T-cell (primary cell): ENCODE measurements around the gene DEFB121. TPM values are rescaled to one million over a fixed set of nuclear protein-coding genes. Genes with fewer than 3 reads are reported as not detected.

Experiments
- ATAC-seq, 4 experiments: fragments of 200-7000 bp in 3 of 4; fragments of 150-1000 bp in 1 of 4; cut with Tn5 transposase; replicated peaks in 1 of 4; 1 replicate in 3 of 4; 2 replicates in 1 of 4; pipeline ENCODE4 v1.10.0; 2021; ENCODE audit warnings: moderate library complexity in 3 of 4, mild to moderate bottlenecking in 2 of 4, moderate number of reproducible peaks in 1 of 4
- CTCF ChIA-PET, 2 donors: fragments of 300-600 bp; sonication (Branson Sonifier 250); formaldehyde crosslinking; loops; one replicate each; lab custom pipeline; 2022; ENCODE audit warnings: antibody characterized with exemption in 2 of 2; lab: Charles Lee
- POLR2A ChIA-PET, 2 donors: fragments of 300-600 bp; sonication (Branson Sonifier 250); formaldehyde crosslinking; loops; one replicate each; lab custom pipeline; 2022; ENCODE audit warnings: antibody characterized with exemption in 2 of 2; lab: Charles Lee
- DNase-seq, 35 experiments: peaks; one replicate each; pipeline versions ENCODE4 v3.0.0 to v3.0.0-alpha.2; 2013 to 2023
- H3K27ac ChIP-seq: one replicate; pipeline ENCODE4 v1.5.1; 2013; ENCODE audit warnings: low read length
- H3K27me3 ChIP-seq, 2 experiments: replicated peaks in 1 of 2; 1 replicate in 1 of 2; 2 replicates in 1 of 2; pipeline versions ENCODE4 v1.6.1 to v1.7.0; 2013; ENCODE audit warnings: low read length in 1 of 2, mixed read lengths in 1 of 2; ENCODE audit not compliant: control insufficient read depth in 2 of 2, insufficient read depth in 2 of 2; ENCODE audit errors: extremely low read depth in 1 of 2
- H3K36me3 ChIP-seq, 2 donors: 1 replicate in 1 of 2; 2 replicates in 1 of 2; pipeline versions ENCODE4 v1.6.1 to v1.7.0; 2013; ENCODE audit warnings: low read length in 1 of 2; ENCODE audit not compliant: control insufficient read depth in 2 of 2, insufficient read depth in 1 of 2; ENCODE audit errors: extremely low read depth in 1 of 2
- H3K4me1 ChIP-seq, 2 experiments: 1 replicate in 1 of 2; 2 replicates in 1 of 2; pipeline versions ENCODE4 v1.6.1 to v1.7.0; 2013; ENCODE audit warnings: low read length in 2 of 2, mixed read lengths in 1 of 2; ENCODE audit not compliant: insufficient read depth in 2 of 2, control insufficient read depth in 1 of 2; ENCODE audit errors: extremely low read depth in 1 of 2
- H3K4me3 ChIP-seq, 2 donors: 1 replicate in 1 of 2; 2 replicates in 1 of 2; pipeline versions ENCODE4 v1.5.1 to v1.7.0; 2013; ENCODE audit warnings: mild to moderate bottlenecking in 2 of 2, low read length in 1 of 2, moderate library complexity in 1 of 2; ENCODE audit not compliant: control insufficient read depth in 1 of 2; ENCODE audit errors: extremely low read depth in 1 of 2
- H3K9me3 ChIP-seq: 2 replicates; pipeline ENCODE4 v1.7.0; 2013
- H3K27ac Mint-ChIP-seq, 2 donors: one replicate each; pipeline ENCODE4 v1.8.0; 2020 to 2021; ENCODE audit warnings: mild to moderate bottlenecking in 2 of 2, mixed read lengths in 2 of 2
- H3K27me3 Mint-ChIP-seq, 2 donors: one replicate each; pipeline ENCODE4 v1.8.0; 2021 to 2022; ENCODE audit warnings: mixed read lengths in 2 of 2
- H3K36me3 Mint-ChIP-seq: one replicate; pipeline ENCODE4 v1.8.0; 2021; ENCODE audit warnings: mixed read lengths
- H3K4me1 Mint-ChIP-seq, 3 donors: one replicate each; pipeline ENCODE4 v1.8.0; 2020 to 2022; ENCODE audit warnings: mixed read lengths in 3 of 3, mild to moderate bottlenecking in 1 of 3
- H3K4me3 Mint-ChIP-seq, 3 donors: one replicate each; pipeline ENCODE4 v1.8.0; 2020 to 2022; ENCODE audit warnings: mild to moderate bottlenecking in 3 of 3, mixed read lengths in 3 of 3, moderate library complexity in 3 of 3
- H3K9me3 Mint-ChIP-seq, 3 donors: one replicate each; pipeline ENCODE4 v1.8.0; 2020 to 2022; ENCODE audit warnings: mixed read lengths in 3 of 3
- WGBS: methylation state at CpG from one replicate; pipeline ENCODE4 v1.1.5; 2013; ENCODE audit warnings: missing lambda C conversion rate; ENCODE audit not compliant: insufficient coverage; 5-methylcytosine and 5-hydroxymethylcytosine counted together
- total RNA-seq, 35 experiments: library from RNA in 6 of 35; stranded (reverse) in 6 of 35; fragments of 120-200 nt in 1 of 35; gene quantifications; one replicate each; pipeline versions ENCODE4 v1.2.1 to v1.2.4 and lab custom pipeline; 2013 to 2026

The DEFB121 gene, protein sequence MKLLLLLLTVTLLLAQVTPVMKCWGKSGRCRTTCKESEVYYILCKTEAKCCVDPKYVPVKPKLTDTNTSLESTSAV
- total RNA-seq, result not detected
- total RNA-seq (2013), result not detected
- 0 reads per million in 29 experiments for total RNA-seq (lab: John Stamatoyannopoulos, UW)

DNA sequence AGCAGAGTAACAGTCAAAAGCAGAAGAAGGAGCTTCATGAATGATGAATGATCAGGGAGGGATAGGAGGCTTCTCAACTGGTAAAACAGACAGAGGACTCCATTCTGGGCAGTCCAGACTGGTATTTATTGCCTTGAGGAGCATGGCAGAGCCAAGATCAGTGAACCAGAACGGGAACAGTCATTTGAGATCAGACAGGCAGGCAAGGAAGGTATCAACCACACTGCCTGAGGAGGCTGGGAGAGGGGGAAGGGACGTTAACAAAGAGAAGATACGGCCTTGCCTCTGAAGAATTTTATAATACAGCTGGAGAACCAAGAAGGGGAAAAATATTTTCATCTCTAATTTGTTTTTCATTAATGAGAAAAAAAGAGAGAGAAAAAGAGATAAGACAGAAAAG is at the start of gene DEFB121:
DEFB121 (minus strand) TSS at position 101 of the 400 bp plus-strand sequence; CDS start at position 38, 63 bp downstream.
- Histone ChIP-seq H3K4me3 (no peak within 1 kb of the TSS), H3K36me3 (no peaks in the 10 kb centered on the region), H3K27ac (no peak within 1 kb of the TSS), H3K4me1 (no peaks in the 10 kb centered on the region), H3K9me3 (no peaks in the 10 kb centered on the region), H3K27me3 (peaks cover 0 to 4% of the 10 kb centered on the region in 2 experiments)
- Mint-ChIP-seq H3K27ac (no peak within 1 kb of the TSS), H3K9me3 (peaks cover 0 to 4% (median 0%) of the 10 kb centered on the region in 3 donors), H3K4me3 (no peak within 1 kb of the TSS), H3K27me3 (peaks cover 8 to 9% of the 10 kb centered on the region in 2 donors), H3K4me1 (no peaks in the 10 kb centered on the region), H3K36me3 (no peaks in the 10 kb centered on the region)
- DNase-seq (no peak), ATAC-seq (no peak)
- ChIA-PET POLR2A (no interaction called here), CTCF (no interaction called here)
- 11% methylated on average over 1 of the region's 3 CpGs for WGBS

DNA sequence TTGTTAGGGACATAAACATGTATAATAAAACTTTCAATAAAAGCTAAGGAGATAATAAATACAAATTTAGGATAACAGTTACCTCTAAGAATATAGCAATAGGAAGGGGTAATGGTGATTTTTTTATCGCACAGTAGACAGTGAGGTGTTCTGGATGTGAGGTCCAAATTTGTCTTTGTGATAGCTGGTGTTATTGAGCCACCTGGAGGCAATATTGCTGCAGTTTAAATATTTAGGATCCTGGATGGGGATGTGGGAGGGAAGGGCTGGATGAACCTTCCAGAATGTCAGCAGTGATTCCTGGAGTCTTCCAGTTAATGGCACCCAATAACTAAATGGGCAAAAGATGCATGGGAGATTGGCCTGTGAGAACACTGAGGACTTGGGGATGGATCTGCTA is 48.3 kb upstream of the DEFB121 start:
- H3K9me3 Mint-ChIP-seq, result no peaks in the 10 kb centered on the region
- no peak for DNase-seq

DNA sequence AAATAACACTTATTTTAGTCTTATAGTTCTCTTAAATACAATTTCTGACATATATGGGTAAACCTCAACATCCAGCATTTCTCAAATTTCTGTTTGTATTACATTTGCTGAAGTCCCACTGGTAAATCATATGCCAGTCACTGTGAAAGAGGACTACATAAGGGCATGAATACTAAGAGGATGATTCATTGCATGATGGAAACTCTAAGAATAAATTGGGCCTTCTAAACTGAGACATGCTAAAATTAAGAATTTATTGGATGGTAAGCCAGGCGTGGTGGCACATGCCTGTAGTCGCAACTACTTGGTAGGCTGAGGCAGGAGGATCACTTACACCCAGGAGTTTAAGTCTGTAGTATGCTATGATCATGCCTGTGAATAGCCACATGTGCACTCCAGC is 46.6 kb upstream of the DEFB121 start:
- ATAC-seq, result no peak
- no peak overlapping the region for H3K27ac Mint-ChIP-seq
- no peak overlapping the region for H3K4me3 Mint-ChIP-seq
- ChIA-PET CTCF (no interaction called here), POLR2A (no interaction called here)
- no peaks in the 10 kb centered on the region for H3K36me3 ChIP-seq
- no peaks in the 10 kb centered on the region for H3K4me1 Mint-ChIP-seq
- no CpG with 5 or more reads among the region's 2 CpGs for WGBS
- no peaks in the 10 kb centered on the region for H3K4me1 ChIP-seq
- no peak overlapping the region for H3K4me3 ChIP-seq
- H3K27me3 ChIP-seq, result peaks cover 3 to 15% of the 10 kb centered on the region in 2 experiments
- H3K36me3 Mint-ChIP-seq, result no peaks in the 10 kb centered on the region
- H3K27ac ChIP-seq, result no peak overlapping the region
- no peaks in the 10 kb centered on the region for H3K9me3 ChIP-seq
- no peak for DNase-seq
- no peaks in the 10 kb centered on the region for H3K9me3 Mint-ChIP-seq
- peaks cover 19 to 20% of the 10 kb centered on the region in 2 donors for H3K27me3 Mint-ChIP-seq

More for the DNA sequence above, 48.3 kb upstream of the DEFB121 start:
- Histone ChIP-seq H3K4me3 (no peak overlapping the region), H3K9me3 (no peaks in the 10 kb centered on the region), H3K27me3 (peaks cover under 1 to 24% of the 10 kb centered on the region in 2 experiments), H3K36me3 (no peaks in the 10 kb centered on the region), H3K27ac (no peak overlapping the region), H3K4me1 (no peaks in the 10 kb centered on the region)
- no peak overlapping the region for H3K4me3 Mint-ChIP-seq
- POLR2A ChIA-PET, result no interaction called here
- H3K36me3 Mint-ChIP-seq, result no peaks in the 10 kb centered on the region
- CTCF ChIA-PET, result no interaction called here
- no peak overlapping the region for H3K27ac Mint-ChIP-seq
- H3K4me1 Mint-ChIP-seq, result no peaks in the 10 kb centered on the region
- WGBS, result no CpG with 5 or more reads among the region's 1 CpG
- H3K27me3 Mint-ChIP-seq, result peaks cover 15 to 21% of the 10 kb centered on the region in 2 donors
- ATAC-seq, result no peak

DNA sequence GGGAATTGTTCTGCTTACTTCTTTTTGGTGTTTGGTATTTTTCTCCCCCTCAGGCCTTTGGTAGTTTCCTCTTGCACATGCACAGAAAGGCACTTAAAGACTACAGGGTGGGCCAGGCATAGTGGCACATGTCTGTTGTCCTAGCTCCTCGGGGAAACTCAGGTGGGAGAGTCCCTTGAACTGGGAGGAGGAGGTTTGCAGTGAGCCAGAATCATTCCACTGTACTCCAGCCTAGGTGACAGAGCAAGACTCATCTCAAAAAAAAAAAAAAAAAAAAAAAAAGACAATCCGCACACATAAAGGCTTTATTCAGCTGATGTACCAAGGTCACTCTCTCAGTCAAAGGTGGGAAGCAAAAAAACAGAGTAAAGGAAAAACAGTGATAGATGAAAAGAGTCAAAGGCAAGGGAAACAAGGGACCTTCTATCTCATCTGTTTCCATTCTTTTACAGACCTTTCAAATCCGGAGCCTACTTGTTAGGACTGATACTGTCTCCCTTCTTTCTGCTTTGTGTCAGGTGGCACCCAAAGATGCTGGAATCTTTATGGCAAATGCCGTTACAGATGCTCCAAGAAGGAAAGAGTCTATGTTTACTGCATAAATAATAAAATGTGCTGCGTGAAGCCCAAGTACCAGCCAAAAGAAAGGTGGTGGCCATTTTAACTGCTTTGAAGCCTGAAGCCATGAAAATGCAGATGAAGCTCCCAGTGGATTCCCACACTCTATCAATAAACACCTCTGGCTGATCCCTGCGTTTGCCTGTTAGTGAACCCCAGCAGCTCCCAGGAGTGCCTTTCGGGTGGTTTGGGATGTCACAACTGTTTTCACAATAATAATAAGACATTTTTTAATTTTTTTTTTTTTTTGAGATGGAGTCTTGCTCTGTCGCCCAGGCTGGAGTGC is 43.7 kb upstream of the DEFB121 start:
- Histone ChIP-seq H3K27ac (no peak overlapping the region), H3K4me1 (no peaks in the 10 kb centered on the region), H3K4me3 (no peak overlapping the region), H3K27me3 (peaks cover 3 to 4% of the 10 kb centered on the region in 2 experiments), H3K9me3 (no peaks in the 10 kb centered on the region), H3K36me3 (no peaks in the 10 kb centered on the region)
- Mint-ChIP-seq H3K27ac (no peak overlapping the region), H3K36me3 (no peaks in the 10 kb centered on the region), H3K4me3 (no peak overlapping the region), H3K27me3 (peaks cover 17 to 18% of the 10 kb centered on the region in 2 donors), H3K4me1 (no peaks in the 10 kb centered on the region), H3K9me3 (no peaks in the 10 kb centered on the region)
- POLR2A ChIA-PET, result interaction anchor here in 1 of 2 donors (0.6 kb wide), 1 partner anchor 9 kb away, joined by 4 read pairs; no protein-coding TSS in a partner anchor
- CTCF ChIA-PET, result no interaction called here
- DNase-seq (no peak), ATAC-seq (no peak)
- WGBS, result 80% methylated on average over 1 of the region's 8 CpGs

DNA sequence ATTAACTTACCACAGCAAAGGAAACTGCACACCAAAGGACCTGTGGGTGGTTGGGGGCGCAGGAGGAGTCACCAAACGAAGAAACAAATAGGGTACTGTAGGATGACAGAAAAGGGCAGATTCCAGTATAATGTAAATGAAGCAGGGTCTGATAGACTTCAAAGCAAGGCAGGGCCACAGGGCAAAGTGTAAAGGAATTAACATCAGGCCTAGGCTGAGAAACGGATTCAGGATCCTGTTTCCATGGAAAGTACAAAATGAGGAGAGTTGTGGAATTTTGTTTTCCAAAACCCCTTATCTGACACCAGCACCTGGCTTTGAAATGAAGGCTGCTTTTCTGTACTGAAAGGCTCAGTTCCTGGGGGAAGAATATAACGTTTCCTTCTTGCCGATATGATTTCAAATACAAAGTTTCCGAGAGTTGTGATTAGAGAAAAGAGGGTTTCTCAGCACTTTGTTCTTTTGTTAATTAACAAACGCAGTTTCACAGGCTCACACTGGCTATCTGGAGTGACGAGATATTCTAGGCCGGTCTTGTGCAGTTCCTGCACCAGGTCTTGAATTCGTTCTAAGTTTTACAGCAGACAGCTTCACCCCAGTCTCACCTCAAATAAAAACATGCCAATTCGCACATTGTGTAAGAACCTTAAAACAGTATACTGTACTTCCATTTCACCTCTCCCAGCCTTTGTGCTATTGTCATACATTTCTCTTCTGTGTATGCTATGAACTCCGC is 40.2 kb upstream of the DEFB121 start:
- Mint-ChIP-seq H3K4me3 (no peak overlapping the region), H3K27ac (no peak overlapping the region), H3K36me3 (no peaks in the 10 kb centered on the region), H3K27me3 (peaks cover 10 to 11% of the 10 kb centered on the region in 2 donors), H3K9me3 (no peaks in the 10 kb centered on the region), H3K4me1 (no peaks in the 10 kb centered on the region)
- no peaks in the 10 kb centered on the region for H3K4me1 ChIP-seq
- no peak for DNase-seq
- ChIA-PET CTCF (no interaction called here), POLR2A (no interaction called here)
- H3K4me3 ChIP-seq, result no peak overlapping the region
- no peak overlapping the region for H3K27ac ChIP-seq
- ATAC-seq, result no peak
- WGBS, result 78% methylated on average over 5 of the region's 12 CpGs
- H3K9me3 ChIP-seq, result no peaks in the 10 kb centered on the region
- peaks cover 3 to 7% of the 10 kb centered on the region in 2 experiments for H3K27me3 ChIP-seq
- H3K36me3 ChIP-seq, result no peaks in the 10 kb centered on the region

DNA sequence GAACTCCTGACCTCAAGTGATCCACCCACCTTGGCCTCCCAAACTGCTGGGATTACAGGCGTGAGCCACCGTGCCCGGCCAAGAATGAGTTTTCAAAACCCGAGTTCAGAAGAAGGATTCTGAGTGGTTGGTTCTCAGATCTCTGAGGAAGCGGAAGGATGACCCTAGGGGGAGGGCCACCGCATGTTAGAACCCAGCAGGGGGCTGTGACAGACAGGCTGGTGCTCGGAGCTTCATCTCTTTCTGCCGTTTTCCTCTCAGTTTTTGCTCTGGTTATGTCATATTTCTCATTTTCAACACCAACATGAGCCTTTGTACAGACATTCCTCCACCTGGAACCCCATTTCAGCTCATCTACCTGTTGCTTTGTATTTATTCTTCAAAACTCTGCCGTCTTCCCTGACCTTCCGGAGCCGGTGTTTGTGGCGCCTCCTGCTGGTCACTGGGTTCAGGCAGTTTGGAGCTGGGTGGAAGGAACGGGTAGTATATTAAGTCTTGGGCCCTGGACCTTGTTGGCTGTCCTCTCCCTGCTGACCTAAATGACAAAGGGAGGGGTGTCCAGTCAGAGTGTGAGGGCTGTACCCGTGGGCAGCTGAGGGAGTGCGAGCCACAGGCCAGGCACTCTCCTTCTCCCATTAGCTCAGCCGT is 34.1 kb upstream of the DEFB121 start, which contains the start of gene DEFB123:
DEFB123 (plus strand) TSS at position 621 of the 648 bp plus-strand sequence. CDS start 67 bp downstream, outside the sequence.
- Mint-ChIP-seq H3K27me3 (peaks cover 10 to 15% of the 10 kb centered on the region in 2 donors), H3K27ac (no peak within 1 kb of the TSS), H3K9me3 (no peaks in the 10 kb centered on the region), H3K4me1 (no peaks in the 10 kb centered on the region), H3K4me3 (no peak within 1 kb of the TSS), H3K36me3 (no peaks in the 10 kb centered on the region)
- WGBS, result 77% methylated on average over 10 of the region's 16 CpGs
- ChIA-PET POLR2A (no interaction called here), CTCF (interaction anchor here in 1 of 2 donors (0.5 to 0.6 kb wide), 2 partner anchors 8 to 20 kb away, joined by 5 read pairs; no protein-coding TSS in a partner anchor)
- ATAC-seq, result no peak
- no peaks in the 10 kb centered on the region for H3K36me3 ChIP-seq
- no peaks in the 10 kb centered on the region for H3K9me3 ChIP-seq
- no peaks in the 10 kb centered on the region for H3K4me1 ChIP-seq
- H3K4me3 ChIP-seq, result no peak within 1 kb of the TSS
- no peak for DNase-seq
- H3K27ac ChIP-seq, result no peak within 1 kb of the TSS
- peaks cover 0 to 19% of the 10 kb centered on the region in 2 experiments for H3K27me3 ChIP-seq
